ENCODE measurements around the gene IL27RA. TPM values are rescaled to one million over a fixed set of nuclear protein-coding genes. Genes with fewer than 3 reads are reported as not detected.

Gene IL27RA
- total and polyA plus RNA-seq, 2 donors (not counting 3 experiments of a cell fraction or from before 2014, with no cell fraction given) = 1.6 to 4.5 TPM

GRCh38 chr19:14052470-14052869, 20.9 kb downstream of the IL27RA start:
- TF ChIP-seq GATA2 (IDR thresholded peaks at IDR 0.05; ENCODE audit: insufficient read depth, insufficient read length, low read depth, low read length) (no peak), JUN (IDR thresholded peaks at IDR 0.05; ENCODE audit: borderline replicate concordance, insufficient read depth, insufficient read length, low read depth) (no peak), FOS (IDR thresholded peaks at IDR 0.05; ENCODE audit: borderline replicate concordance, insufficient read depth, low read length) (no peak), EZH2 (IDR thresholded peaks at IDR 0.05; ENCODE audit: borderline replicate concordance, low read depth, low read length, severe bottlenecking) (no peak), POLR2AphosphoS5 (IDR thresholded peaks at IDR 0.05; ENCODE audit: insufficient read depth, low read depth, low read length) (no peak), MYC (IDR thresholded peaks at IDR 0.05; ENCODE audit: low read depth, low read length) (no peak), MAX (IDR thresholded peaks at IDR 0.05; ENCODE audit: insufficient read depth, insufficient read length) (no peak), POLR2A (IDR thresholded peaks at IDR 0.05; ENCODE audit: low read depth, low read length) (no peak)
- TF ChIP-seq, protein P1, sequence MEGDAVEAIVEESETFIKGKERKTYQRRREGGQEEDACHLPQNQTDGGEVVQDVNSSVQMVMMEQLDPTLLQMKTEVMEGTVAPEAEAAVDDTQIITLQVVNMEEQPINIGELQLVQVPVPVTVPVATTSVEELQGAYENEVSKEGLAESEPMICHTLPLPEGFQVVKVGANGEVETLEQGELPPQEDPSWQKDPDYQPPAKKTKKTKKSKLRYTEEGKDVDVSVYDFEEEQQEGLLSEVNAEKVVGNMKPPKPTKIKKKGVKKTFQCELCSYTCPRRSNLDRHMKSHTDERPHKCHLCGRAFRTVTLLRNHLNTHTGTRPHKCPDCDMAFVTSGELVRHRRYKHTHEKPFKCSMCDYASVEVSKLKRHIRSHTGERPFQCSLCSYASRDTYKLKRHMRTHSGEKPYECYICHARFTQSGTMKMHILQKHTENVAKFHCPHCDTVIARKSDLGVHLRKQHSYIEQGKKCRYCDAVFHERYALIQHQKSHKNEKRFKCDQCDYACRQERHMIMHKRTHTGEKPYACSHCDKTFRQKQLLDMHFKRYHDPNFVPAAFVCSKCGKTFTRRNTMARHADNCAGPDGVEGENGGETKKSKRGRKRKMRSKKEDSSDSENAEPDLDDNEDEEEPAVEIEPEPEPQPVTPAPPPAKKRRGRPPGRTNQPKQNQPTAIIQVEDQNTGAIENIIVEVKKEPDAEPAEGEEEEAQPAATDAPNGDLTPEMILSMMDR (IDR thresholded peaks at IDR 0.05; ENCODE audit: extremely low read depth in 1 of 2, insufficient read depth in 1 of 2, low read depth in 1 of 2, low read length in 2 of 2) = no peak
- CTCF ChIA-PET = interaction anchor here (0.8 to 3.4 kb wide), 7 partner anchors 10 to 126 kb away, joined by 3 to 14 read pairs (median 7); partner anchors contain the start of genes IL27RA and MISP3
- H3K79me2 ChIP-seq (ENCODE audit: control insufficient read depth, insufficient read depth, low read length) = no peaks in the 10 kb centered on the region
- no peak for DNase-seq (ENCODE audit: low read depth, low spot score)
- H3K27me3 ChIP-seq (ENCODE audit: control insufficient read depth in 2 of 2, insufficient read depth in 2 of 2, low read length in 2 of 2) = no peaks in the 10 kb centered on the region
- H3K9me1 ChIP-seq (replicated peaks; ENCODE audit: control insufficient read depth, extremely low read depth, insufficient read depth, low read length) = no peaks in the 10 kb centered on the region
- no peak overlapping the region for H3K9ac ChIP-seq (replicated peaks; ENCODE audit: extremely low read depth, insufficient read depth, low read length)
- H3K4me2 ChIP-seq (ENCODE audit: insufficient read depth, low read length) = no peak overlapping the region
- no peak overlapping the region for H2AFZ ChIP-seq (ENCODE audit: low read depth, low read length)
- no peaks in the 10 kb centered on the region for H4K20me1 ChIP-seq (replicated peaks; ENCODE audit: control insufficient read depth, extremely low read depth, insufficient read depth, low read length)
- no peak overlapping the region for H3K27ac ChIP-seq (ENCODE audit: insufficient read depth, low read depth, low read length)
- dilution Hi-C loops (cut with MboI; ENCODE audit: extremely low pct_ligation_motif_present, low sequenced_read_pairs) (no loop called here), intact Hi-C loops (cut with micrococcal nuclease) (no loop called here)
- BruUV-seq (replicated peaks) = no TSS peak
- no peak overlapping the region for H3K4me3 ChIP-seq (replicated peaks in 1 of 3; ENCODE audit: insufficient read depth in 1 of 3, low read depth in 1 of 3, low read length in 3 of 3)
- POLR2A ChIA-PET = interaction anchor here (1.0 kb wide), 1 partner anchor 84 kb away, joined by 5 read pairs; no protein-coding TSS in a partner anchor
- H3K36me3 ChIP-seq (ENCODE audit: control insufficient read depth in 2 of 2, extremely low read depth in 1 of 2, insufficient read depth in 2 of 2, low read length in 2 of 2) = no peaks in the 10 kb centered on the region
- H3K9me3 ChIP-seq (replicated peaks; ENCODE audit: control insufficient read depth, insufficient read depth, low read length) = no peaks in the 10 kb centered on the region
- FAIRE-seq = no peak
- H3K4me1 ChIP-seq (ENCODE audit: control insufficient read depth, extremely low read depth, insufficient read depth, low read length) = no peaks in the 10 kb centered on the region

All from endothelial cell of umbilical vein (primary cell).